Tongue (tissue), 2 donors: Measurements from ENCODE around the gene ATP2B2. TPM values are rescaled to one million over a fixed set of nuclear protein-coding genes. Genes with fewer than 3 reads are reported as not detected.
A peak's percentile ranks its signal among the peaks of the same experiment; 100 is the strongest.

Experiments
- DNase-seq: peaks from one replicate; pipeline ENCODE4 v3.0.0-alpha.2; 2015
- total RNA-seq: library from RNA; depleted of rRNA; stranded (reverse); fragments of >200 nt; gene quantifications from one replicate; pipeline ENCODE4 v1.2.3, GENCODE V29; 2014

ATP2B2 gene
- total RNA-seq, 1 donor from 2014 or later = 5.7 TPM

DNA sequence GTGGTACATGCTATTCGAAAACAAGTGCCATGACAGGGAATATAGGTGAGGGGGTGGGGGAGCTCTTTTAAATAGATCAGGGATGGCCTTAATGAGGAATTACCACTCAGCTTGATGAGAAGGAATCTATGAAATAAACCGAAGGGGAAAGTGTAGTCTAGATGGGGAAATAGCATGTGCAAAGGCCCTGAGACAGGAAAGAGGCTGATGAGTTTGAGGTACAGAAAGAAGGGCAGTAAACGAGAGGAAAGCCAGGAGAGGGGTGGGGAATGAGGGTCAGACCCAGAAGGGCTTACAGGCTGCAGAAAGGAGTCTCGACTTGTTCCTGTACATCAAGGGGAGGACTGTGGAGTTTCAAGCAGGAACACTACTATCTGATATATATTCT is 12.2 kb downstream of the ATP2B2 start:
- DNase-seq = no peak

DNA sequence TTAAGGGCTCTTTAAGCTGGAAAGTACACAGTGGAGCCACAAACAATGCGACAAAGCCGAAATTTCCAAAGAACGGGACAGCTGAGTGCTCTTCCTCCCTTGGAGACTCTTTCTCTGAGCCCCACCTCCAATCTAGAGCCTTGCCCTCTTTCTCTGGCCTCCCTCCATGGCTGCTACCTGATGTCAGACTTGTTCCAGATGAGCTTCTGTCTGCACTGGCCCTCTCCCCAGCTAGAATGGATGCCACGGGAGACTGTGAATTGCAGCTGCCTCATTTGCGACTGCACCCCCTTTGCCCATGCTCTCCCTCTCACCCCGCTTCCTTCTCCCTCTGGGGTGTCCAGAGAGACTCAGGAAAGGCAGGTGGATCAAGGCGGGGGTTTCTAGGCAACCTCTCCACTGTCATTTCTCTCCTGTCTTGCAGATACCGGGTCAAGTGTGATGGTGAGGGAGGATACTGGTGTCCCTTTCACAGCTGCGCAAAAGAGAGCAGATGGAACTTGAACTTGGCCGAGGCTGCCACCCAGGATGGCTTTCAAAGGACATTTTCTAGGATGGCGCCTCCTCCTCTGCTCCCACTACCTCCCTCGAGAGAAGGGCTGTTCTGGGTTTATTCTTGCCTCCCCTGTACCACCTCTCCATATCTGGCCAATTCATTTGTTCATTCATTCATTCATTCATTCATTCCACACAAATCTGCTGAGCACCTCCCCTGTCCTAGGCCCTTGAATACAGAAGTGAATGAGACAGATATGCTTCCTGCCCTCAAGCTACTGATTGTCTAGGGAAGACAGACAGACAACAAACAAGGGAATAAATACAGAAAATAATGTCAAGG is 12.8 kb downstream of the ATP2B2 start:
- no peak for DNase-seq

DNA sequence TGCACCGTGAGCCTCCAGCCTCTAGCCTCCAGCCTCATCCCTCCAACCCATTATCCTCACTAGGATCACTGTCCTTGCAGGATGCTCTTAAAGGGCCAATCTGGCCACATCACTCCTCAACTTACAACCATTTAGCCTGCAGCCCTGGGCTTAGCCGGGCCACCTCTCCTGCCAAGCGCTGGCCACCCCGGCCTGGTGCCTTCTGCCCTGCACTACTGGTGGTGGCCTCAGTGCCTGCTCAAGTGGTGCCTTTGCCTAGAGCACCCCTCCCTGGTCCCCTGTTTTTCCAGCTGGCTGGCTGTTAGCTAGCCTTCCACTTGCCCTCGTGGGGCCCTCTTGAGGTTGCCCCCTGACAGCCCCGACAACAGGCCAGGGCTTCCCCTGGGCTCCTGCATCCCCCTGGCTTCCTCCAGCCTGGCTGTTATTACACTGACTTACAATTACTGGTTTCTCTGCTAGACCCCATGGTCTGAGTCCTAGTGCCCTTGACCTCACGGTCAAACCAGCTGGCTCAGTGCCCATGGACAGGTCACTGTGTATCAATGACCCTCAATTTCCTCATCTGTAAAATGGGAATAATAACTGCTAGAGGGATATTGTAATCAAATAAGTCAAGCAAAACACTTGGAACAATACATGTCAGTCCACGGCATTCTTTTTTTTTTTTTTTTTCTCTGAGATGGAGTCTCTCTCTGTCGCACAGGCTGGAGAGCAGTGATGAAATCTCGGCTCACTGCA is 15.5 kb downstream of the ATP2B2 start:
- no peak for DNase-seq

- DNase-seq = no peak
These were observed 17.3 kb downstream of the ATP2B2 start for GRCh38 chr3:10487988-10488633.

GRCh38 chr3:10485806-10486205 is 19.6 kb downstream of the ATP2B2 start:
- no peak for DNase-seq

- DNase-seq = no peak
These were observed 20.0 kb downstream of the ATP2B2 start for GRCh38 chr3:10485380-10485779.

GRCh38 chr3:10484709-10485108 is 20.7 kb downstream of the ATP2B2 start:
- no peak for DNase-seq

GRCh38 chr3:10483686-10484345 is 21.6 kb downstream of the ATP2B2 start:
- no peak for DNase-seq

DNA sequence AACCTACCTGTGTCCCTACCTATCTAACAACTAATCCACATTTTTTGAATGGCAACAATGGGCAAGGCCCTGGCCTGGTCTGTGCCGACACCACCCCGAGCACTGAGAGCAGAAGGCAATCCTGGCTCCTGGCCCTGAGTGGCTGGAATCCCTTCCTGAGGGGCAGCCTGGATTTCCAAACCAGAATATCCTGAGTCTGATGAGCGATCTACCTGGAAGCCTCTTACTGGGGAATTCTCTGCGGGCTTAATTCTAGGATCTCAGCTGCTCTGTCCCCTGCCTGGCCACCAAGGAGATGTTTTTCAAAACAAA is 22.1 kb downstream of the ATP2B2 start:
- DNase-seq = no peak

GRCh38 chr3:10482631-10483363 is 22.6 kb downstream of the ATP2B2 start:
- no peak for DNase-seq

- DNase-seq = no peak
These were observed 24.5 kb downstream of the ATP2B2 start for GRCh38 chr3:10480871-10481378.

- no peak for DNase-seq
These were observed 26.1 kb downstream of the ATP2B2 start for GRCh38 chr3:10479311-10479710.

GRCh38 chr3:10475983-10476382 is 29.4 kb downstream of the ATP2B2 start:
- DNase-seq = no peak

GRCh38 chr3:10474847-10475246 is 30.5 kb downstream of the ATP2B2 start:
- no peak for DNase-seq

- DNase-seq = no peak
These were observed 31.1 kb downstream of the ATP2B2 start for GRCh38 chr3:10474275-10474646.

DNA sequence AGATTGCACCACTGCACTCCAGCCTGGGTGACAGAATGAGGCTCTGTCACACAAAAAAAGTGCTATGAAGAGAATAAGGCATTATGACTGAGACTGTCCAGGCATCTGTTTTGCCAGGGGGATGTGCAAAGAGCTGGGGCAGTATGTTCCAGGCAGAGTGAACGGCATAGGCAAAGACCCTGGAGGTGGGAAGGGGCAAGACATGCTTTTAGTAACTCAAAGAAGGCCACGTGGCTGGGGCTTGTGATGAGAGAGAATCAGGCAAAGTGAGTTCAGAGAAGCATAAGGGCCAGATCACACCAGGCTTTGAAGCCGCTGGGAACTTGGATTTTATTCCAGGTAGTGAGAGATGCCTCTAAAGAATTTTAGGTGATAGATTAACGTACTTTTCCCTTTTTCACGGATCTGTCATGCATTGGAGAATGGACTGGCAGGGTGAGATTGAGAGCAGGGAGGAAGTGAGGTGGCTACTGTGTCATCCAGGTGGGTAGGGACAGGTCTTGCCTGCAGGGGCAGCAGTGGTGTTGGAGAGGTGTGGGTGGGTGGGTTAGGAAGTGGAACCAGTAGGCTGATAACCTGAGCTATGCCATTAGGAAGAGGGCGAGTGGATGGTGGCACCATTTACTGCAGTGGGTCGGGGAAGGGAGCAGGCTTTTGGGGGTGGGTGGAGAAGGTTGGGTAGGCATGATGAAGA is 31.7 kb downstream of the ATP2B2 start:
- DNase-seq = no peak

- no peak for DNase-seq
These were observed 32.4 kb downstream of the ATP2B2 start for GRCh38 chr3:10472877-10473440.

GRCh38 chr3:10471054-10471688 is 34.2 kb downstream of the ATP2B2 start:
- DNase-seq = peak; percentile 54

- no peak for DNase-seq
These were observed 35.0 kb downstream of the ATP2B2 start for GRCh38 chr3:10470120-10471053.
